Lower leg skin (tissue), 3 donors: ENCODE results near the gene TOR2A.

Experiments
- POLR2A ChIP-seq, 2 donors: fragments of 450-650 bp; IDR thresholded peaks; one replicate each; pipeline ENCODE4 v1.6.1; 2016 to 2017; ENCODE audit warnings: antibody characterized with exemption in 2 of 2, mild to moderate bottlenecking in 1 of 2, moderate library complexity in 1 of 2
- TF ChIP-seq, protein P1 (sequence below), 3 donors: fragments of 450-650 bp; IDR thresholded peaks; one replicate each; pipeline ENCODE4 v1.5.1; 2016; ENCODE audit warnings: antibody characterized with exemption in 3 of 3, mild to moderate bottlenecking in 3 of 3, moderate library complexity in 2 of 3

DNA sequence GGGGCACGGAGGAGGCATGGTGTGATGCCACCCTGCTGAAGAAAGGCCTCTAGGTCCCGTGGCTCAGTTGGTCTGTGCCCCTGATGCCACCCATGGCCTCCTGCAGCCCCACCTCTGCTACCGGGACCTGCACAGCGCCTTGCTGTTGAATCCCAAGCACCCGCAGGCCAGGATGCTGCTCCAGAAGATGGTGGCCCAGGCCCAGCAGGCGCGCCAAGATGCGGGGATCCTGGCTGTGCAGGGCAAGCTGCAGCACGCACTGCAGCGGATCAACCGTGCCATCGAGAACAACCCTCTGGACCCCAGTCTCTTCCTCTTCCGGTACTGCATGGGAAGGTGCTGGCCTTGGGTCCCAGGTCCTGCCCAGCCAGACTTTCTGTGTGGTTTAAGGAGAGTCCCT, 12.1 kb downstream of the TOR2A start:
- TF ChIP-seq POLR2A (IDR thresholded peaks at IDR 0.05): no peak
- TF ChIP-seq, protein P1, sequence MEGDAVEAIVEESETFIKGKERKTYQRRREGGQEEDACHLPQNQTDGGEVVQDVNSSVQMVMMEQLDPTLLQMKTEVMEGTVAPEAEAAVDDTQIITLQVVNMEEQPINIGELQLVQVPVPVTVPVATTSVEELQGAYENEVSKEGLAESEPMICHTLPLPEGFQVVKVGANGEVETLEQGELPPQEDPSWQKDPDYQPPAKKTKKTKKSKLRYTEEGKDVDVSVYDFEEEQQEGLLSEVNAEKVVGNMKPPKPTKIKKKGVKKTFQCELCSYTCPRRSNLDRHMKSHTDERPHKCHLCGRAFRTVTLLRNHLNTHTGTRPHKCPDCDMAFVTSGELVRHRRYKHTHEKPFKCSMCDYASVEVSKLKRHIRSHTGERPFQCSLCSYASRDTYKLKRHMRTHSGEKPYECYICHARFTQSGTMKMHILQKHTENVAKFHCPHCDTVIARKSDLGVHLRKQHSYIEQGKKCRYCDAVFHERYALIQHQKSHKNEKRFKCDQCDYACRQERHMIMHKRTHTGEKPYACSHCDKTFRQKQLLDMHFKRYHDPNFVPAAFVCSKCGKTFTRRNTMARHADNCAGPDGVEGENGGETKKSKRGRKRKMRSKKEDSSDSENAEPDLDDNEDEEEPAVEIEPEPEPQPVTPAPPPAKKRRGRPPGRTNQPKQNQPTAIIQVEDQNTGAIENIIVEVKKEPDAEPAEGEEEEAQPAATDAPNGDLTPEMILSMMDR (IDR thresholded peaks at IDR 0.05): no peak
